K562 (cell line): ENCODE data around the gene SLC25A10. TPM values are rescaled to one million over a fixed set of nuclear protein-coding genes. Genes with fewer than 3 reads are reported as not detected.

Experiments used
- ATAC-seq: fragments of 200-7000 bp; cut with Tn5 transposase; 3 replicates; pipeline ENCODE4 v1.9.1; 2020; ENCODE audit warnings: moderate library complexity
- BruUV-seq: library from RNA; stranded (reverse); fragments of 400-500 nt; replicated peaks from 2 replicates; lab custom pipeline; 2021; lab: Mats Ljungman, UMichigan
- CTCF ChIA-PET: fragments of 300-600 bp; formaldehyde crosslinking; extraction: SDS; loops from one replicate; lab custom pipeline; 2021; ENCODE audit warnings: low intra/inter-chr PET ratio; lab: Yijun Ruan, JAX
- POLR2A ChIA-PET: fragments of 300-600, 350-650 bp; sonication (Branson Sonifier 250); formaldehyde crosslinking; extraction: SDS; loops from one replicate; lab custom pipeline; 2021; ENCODE audit warnings: antibody characterized with exemption, inconsistent platforms; lab: Yijun Ruan, JAX
- DNase-seq, 4 experiments: peaks; one replicate each; pipeline versions ENCODE4 v3.0.0 to v3.0.0-alpha.2; 2011 to 2018; ENCODE audit warnings: low spot score in 3 of 4, mixed read lengths in 3 of 4; ENCODE audit errors: extremely low read depth in 1 of 4
- FAIRE-seq: peaks from 2 replicates; lab custom pipeline; 2011; peaks lifted over from hg19 to GRCh38; lab: Jason Lieb, UNC
- H2AFZ ChIP-seq: 2 replicates; pipeline ENCODE4 v1.6.0; 2011; ENCODE audit warnings: low read depth, low read length, control low read depth, inconsistent platforms
- H3K27ac ChIP-seq: fragments of 200-600 bp; 3 replicates; pipeline ENCODE4 v1.8.0; 2011; ENCODE audit warnings: low read depth, mild to moderate bottlenecking, control low read depth, inconsistent platforms, low read length, moderate library complexity, mixed read lengths; ENCODE audit errors: extremely low read depth
- H3K27me3 ChIP-seq, 2 experiments: fragments of 300-600 bp in 1 of 2; 2 replicates in 1 of 2; 3 replicates in 1 of 2; pipeline versions ENCODE4 v1.6.0 to v1.8.0; 2011; ENCODE audit warnings: inconsistent platforms in 2 of 2, low read length in 2 of 2, mild to moderate bottlenecking in 1 of 2, mixed read lengths in 1 of 2, moderate library complexity in 1 of 2; ENCODE audit not compliant: control insufficient read depth in 2 of 2, insufficient read depth in 2 of 2
- H3K36me3 ChIP-seq: fragments of 300-600 bp; 3 replicates; pipeline ENCODE4 v1.8.0; 2011; ENCODE audit warnings: mild to moderate bottlenecking, low read length, inconsistent platforms; ENCODE audit not compliant: control insufficient read depth, insufficient read depth
- H3K4me1 ChIP-seq, 2 experiments: fragments of 200-600 bp in 1 of 2; replicated peaks in 1 of 2; 2 replicates in 1 of 2; 3 replicates in 1 of 2; pipeline versions ENCODE4 v1.5.1 to v1.8.0; 2011; ENCODE audit warnings: inconsistent platforms in 2 of 2, low read length in 2 of 2, mild to moderate bottlenecking in 1 of 2, mixed read lengths in 1 of 2, moderate library complexity in 1 of 2; ENCODE audit not compliant: control insufficient read depth in 2 of 2, insufficient read depth in 2 of 2
- H3K4me2 ChIP-seq: 2 replicates; pipeline ENCODE4 v1.6.1; 2011; ENCODE audit warnings: low read length, control low read depth, inconsistent platforms, mixed read lengths; ENCODE audit not compliant: insufficient read depth
- H3K4me3 ChIP-seq: fragments of 200-600 bp; sonication (generic), shearing (Covaris generic); 2 replicates; pipeline ENCODE4 v1.5.1; 2016; ENCODE audit warnings: control low read depth, inconsistent platforms
- H3K79me2 ChIP-seq: fragments of 200-600 bp; 3 replicates; pipeline ENCODE4 v1.8.0; 2011; ENCODE audit warnings: low read length, inconsistent platforms; ENCODE audit not compliant: control insufficient read depth, insufficient read depth
- H3K9ac ChIP-seq, 2 experiments: 2 replicates each; pipeline versions ENCODE4 v1.6.0 to v1.6.1; 2011; ENCODE audit warnings: low read depth in 2 of 2, low read length in 2 of 2, control low read depth in 1 of 2, inconsistent platforms in 1 of 2, mild to moderate bottlenecking in 1 of 2, mixed read lengths in 1 of 2; ENCODE audit not compliant: insufficient read depth in 1 of 2
- H3K9me1 ChIP-seq: one replicate; pipeline ENCODE4 v1.6.0; 2011; ENCODE audit warnings: inconsistent platforms, mild to moderate bottlenecking, low read length, moderate library complexity; ENCODE audit not compliant: control insufficient read depth, insufficient read depth
- H3K9me3 ChIP-seq: replicated peaks from 2 replicates; pipeline ENCODE4 v1.5.1; 2011; ENCODE audit warnings: low read depth, low read length, inconsistent platforms; ENCODE audit not compliant: control insufficient read depth, insufficient read depth
- H4K20me1 ChIP-seq: replicated peaks from 2 replicates; pipeline ENCODE4 v1.6.1; 2011; ENCODE audit warnings: low read length, inconsistent platforms, mixed read lengths; ENCODE audit not compliant: control insufficient read depth, insufficient read depth
- BRCA1 ChIP-seq, 2 experiments: fragments of 450-650 bp in 1 of 2; sonication (generic) in 1 of 2; formaldehyde crosslinking in 1 of 2; IDR thresholded peaks; 2 replicates each; pipeline versions ENCODE4 v1.5.0 to v1.6.1; 2017 to 2020; ENCODE audit warnings: mild to moderate bottlenecking in 1 of 2, missing genetic modification reagents in 1 of 2
- GABPB2 ChIP-seq: fragments of 250-450 bp; sonication (Bioruptor Pico); conservative IDR thresholded peaks from 2 replicates; pipeline ENCODE4 v1.5.1; 2021; ENCODE audit warnings: mild to moderate bottlenecking
- POLR2G ChIP-seq: fragments of 200-400 bp; formaldehyde crosslinking; IDR thresholded peaks from 2 replicates; pipeline ENCODE4 v1.6.1; 2017; ENCODE audit warnings: low read depth, mild to moderate bottlenecking, antibody characterized with exemption, low read length, moderate library complexity
- RBFOX2 ChIP-seq: fragments of 200-400 bp; formaldehyde crosslinking; IDR thresholded peaks from 2 replicates; pipeline ENCODE4 v1.6.1; 2017; ENCODE audit warnings: low read depth, mild to moderate bottlenecking, low read length, moderate library complexity
- SREBF2 ChIP-seq: sonication (generic); formaldehyde crosslinking; IDR thresholded peaks from 2 replicates; pipeline ENCODE4 v1.4.0; 2020; ENCODE audit warnings: mild to moderate bottlenecking, missing genetic modification reagents
- WGBS: fragments of 100-300 bp; shearing (Covaris generic); methylation state at CpG from one replicate; pipeline ENCODE4 v1.1.6; 2016; ENCODE audit warnings: low coverage, mixed read lengths; ENCODE audit not compliant: insufficient coverage; ENCODE audit errors: missing lambda C conversion rate; 5-methylcytosine and 5-hydroxymethylcytosine counted together
- in situ Hi-C: fragments of 300-500 bp; cut with MboI; formaldehyde crosslinking; loops from 4 replicates; pipeline ENCODE4 v1.15.0; 2018; ENCODE audit warnings: inconsistent platforms, mixed read lengths
- intact Hi-C: fragments of 100-400 bp; cut with micrococcal nuclease; formaldehyde crosslinking; loops from 2 replicates; pipeline ENCODE4 v1.14.2; 2022
- polyA plus RNA-seq, 8 experiments: library from polyadenylated mRNA; depleted of rRNA in 4 of 8; stranded (reverse) in 5 of 8; unstranded in 3 of 8; fragments of >200 nt; fragmentation: Nextera tagmentation in 2 of 8; fragmentation: Illumina TruSeq in 1 of 8; extraction: Ambion mirVana in 2 of 8; extraction: Trizol in 1 of 8; gene quantifications; 2 replicates each; pipeline versions ENCODE4 v1.2.1 to v1.2.3, GENCODE V29; 2011 to 2014; ENCODE audit warnings: inconsistent platforms in 1 of 8, missing spikeins in 1 of 8
- total RNA-seq, 7 experiments: library from RNA; depleted of rRNA in 6 of 7; stranded (reverse); fragments of >200 nt in 6 of 7; fragmentation: Illumina TruSeq in 2 of 7; extraction: Trizol in 2 of 7; gene quantifications; 2 replicates each; pipeline versions ENCODE4 v1.2.1 to v1.2.3, GENCODE V29; 2011 to 2021; ENCODE audit warnings: low replicate concordance in 1 of 7
- TF ChIP-seq, protein P1 (sequence below): fragments of 250-450 bp; sonication (Bioruptor Pico); IDR thresholded peaks from 2 replicates; pipeline ENCODE4 v1.8.0; 2021; ENCODE audit warnings: borderline replicate concordance, mild to moderate bottlenecking, moderate library complexity; ENCODE audit not compliant: poor library complexity, severe bottlenecking
- TF ChIP-seq, protein P2 (sequence below): fragments of 450-650 bp; formaldehyde crosslinking; IDR thresholded peaks from 2 replicates; pipeline ENCODE4 v1.4.0; 2020; ENCODE audit warnings: mild to moderate bottlenecking, moderate library complexity
- TF ChIP-seq, protein P3 (sequence below): sonication (generic); formaldehyde crosslinking; IDR thresholded peaks from 2 replicates; pipeline ENCODE4 v1.8.1; 2023; ENCODE audit warnings: mild to moderate bottlenecking, missing genetic modification reagents

The SLC25A10 gene
- total and polyA plus RNA-seq, 9 of the 15 experiments (the other 6 are each of a cell fraction or from before 2014, with no cell fraction given): 0.10 to 85.6 (median 34.3) TPM

DNA sequence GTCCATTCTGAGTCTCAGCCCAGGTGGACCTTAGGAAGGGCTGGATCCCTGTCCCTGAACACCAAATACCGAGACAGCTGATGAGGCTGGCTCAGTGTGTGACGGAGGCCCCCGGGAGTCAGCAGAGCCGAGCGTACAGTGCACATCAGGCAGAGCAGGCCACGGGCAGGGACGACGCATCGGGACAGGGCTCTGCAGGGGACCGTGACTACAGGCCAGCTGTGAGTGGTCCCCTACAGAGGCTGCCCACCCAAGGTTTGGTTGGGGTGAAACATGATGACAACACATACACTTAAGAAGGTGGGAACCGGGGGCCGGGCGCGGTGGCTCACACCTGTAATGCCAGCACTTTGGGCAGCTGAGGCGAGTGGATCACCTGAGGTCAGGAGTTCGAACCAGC, 39.1 kb upstream of the SLC25A10 start:
- Histone ChIP-seq H3K4me1 (peaks cover 6 to 55% of the 10 kb centered on the region in 2 experiments; a peak in 4 of 5 replicates), H3K9ac (peak overlapping the region in 1 of 2 experiments; percentile 71; a peak in 1 of 4 replicates), H3K36me3 (peaks cover 70% of the 10 kb centered on the region), H4K20me1 (no peaks in the 10 kb centered on the region), H3K9me1 (no peaks in the 10 kb centered on the region), H3K79me2 (peaks cover 24% of the 10 kb centered on the region), H3K4me2 (no peak overlapping the region), H3K27me3 (no peaks in the 10 kb centered on the region), H3K9me3 (no peaks in the 10 kb centered on the region), H3K27ac (no peak overlapping the region), H2AFZ (no peak overlapping the region), H3K4me3 (no peak overlapping the region)
- ChIA-PET CTCF (no interaction called here), POLR2A (interaction anchor here (0.8 to 1.9 kb wide), 5 partner anchors 8 to 29 kb away, joined by 3 to 8 read pairs (median 4); partner anchors contain the start of genes ARL16 and HGS)
- 96% methylated on average over 16 of the region's 16 CpGs for WGBS
- DNase-seq (no peak), ATAC-seq (no peak), FAIRE-seq (no peak)
- no TSS peak for BruUV-seq
- in situ Hi-C loops (no loop called here), intact Hi-C loops (no loop called here)
- peak; percentile 28; the same call in 1 of the 2 replicates for TF ChIP-seq RBFOX2
- TF ChIP-seq, protein P1, sequence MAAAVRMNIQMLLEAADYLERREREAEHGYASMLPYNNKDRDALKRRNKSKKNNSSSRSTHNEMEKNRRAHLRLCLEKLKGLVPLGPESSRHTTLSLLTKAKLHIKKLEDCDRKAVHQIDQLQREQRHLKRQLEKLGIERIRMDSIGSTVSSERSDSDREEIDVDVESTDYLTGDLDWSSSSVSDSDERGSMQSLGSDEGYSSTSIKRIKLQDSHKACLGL: no peak

DNA sequence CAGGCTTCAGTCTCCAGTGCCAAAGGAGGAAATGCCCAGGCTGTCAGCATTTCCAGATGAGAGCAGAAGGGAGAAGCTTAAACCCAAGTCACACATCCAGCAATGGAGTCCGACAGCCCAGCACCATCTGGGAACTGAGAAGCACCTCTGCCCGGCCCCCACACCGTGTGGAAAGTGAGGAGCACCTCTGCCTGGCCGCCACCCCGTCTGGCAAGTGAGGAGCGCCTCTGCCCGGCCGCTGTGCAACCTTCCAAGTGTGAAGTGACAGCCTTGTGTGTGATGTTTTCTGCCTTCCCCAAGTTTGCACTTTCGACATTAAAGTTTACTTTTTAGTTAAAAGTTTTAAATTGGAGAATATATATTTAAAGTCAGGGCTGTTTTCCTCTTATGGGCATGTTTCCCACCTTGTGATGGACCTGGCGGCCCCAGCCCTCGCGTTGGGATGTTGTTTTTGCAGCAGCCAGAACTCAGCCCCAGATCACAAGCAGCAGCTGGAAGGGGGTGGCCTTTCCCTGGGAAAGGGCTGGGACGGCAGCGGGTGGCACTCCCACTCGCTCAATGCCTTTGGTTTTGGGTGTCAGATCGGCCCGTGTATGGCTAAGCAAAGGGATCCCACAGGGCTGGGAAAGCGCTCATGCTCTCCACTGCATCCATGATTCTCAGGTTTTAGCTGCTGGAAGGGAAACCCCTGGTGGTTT, 38.4 kb upstream of the SLC25A10 start:
- DNase-seq (no peak), ATAC-seq (peak; percentile 35), FAIRE-seq (no peak)
- Histone ChIP-seq H4K20me1 (no peaks in the 10 kb centered on the region), H3K4me3 (no peak overlapping the region), H3K36me3 (peaks cover 63% of the 10 kb centered on the region), H3K9me1 (no peaks in the 10 kb centered on the region), H3K27ac (no peak overlapping the region), H3K9me3 (no peaks in the 10 kb centered on the region), H3K79me2 (peaks cover 17% of the 10 kb centered on the region), H3K27me3 (no peaks in the 10 kb centered on the region), H3K9ac (no peak overlapping the region), H3K4me2 (no peak overlapping the region), H3K4me1 (peaks cover 0 to 48% of the 10 kb centered on the region in 2 experiments; a peak in 2 of 5 replicates), H2AFZ (no peak overlapping the region)
- in situ Hi-C loops: no loop called here
- intact Hi-C loops: no loop called here
- BruUV-seq: no TSS peak
- ChIA-PET CTCF (no interaction called here), POLR2A (interaction anchor here (1.4 to 2.5 kb wide), 4 partner anchors 10 to 38 kb away, joined by 3 to 8 read pairs (median 5); partner anchors contain the start of genes ARL16, HGS and SLC25A10)
- 83% methylated on average over 18 of the region's 18 CpGs for WGBS
- peak; percentile 60 for TF ChIP-seq POLR2G
- TF ChIP-seq GABPB2 (CRISPR knock-in tag): no peak
- TF ChIP-seq, protein P2, sequence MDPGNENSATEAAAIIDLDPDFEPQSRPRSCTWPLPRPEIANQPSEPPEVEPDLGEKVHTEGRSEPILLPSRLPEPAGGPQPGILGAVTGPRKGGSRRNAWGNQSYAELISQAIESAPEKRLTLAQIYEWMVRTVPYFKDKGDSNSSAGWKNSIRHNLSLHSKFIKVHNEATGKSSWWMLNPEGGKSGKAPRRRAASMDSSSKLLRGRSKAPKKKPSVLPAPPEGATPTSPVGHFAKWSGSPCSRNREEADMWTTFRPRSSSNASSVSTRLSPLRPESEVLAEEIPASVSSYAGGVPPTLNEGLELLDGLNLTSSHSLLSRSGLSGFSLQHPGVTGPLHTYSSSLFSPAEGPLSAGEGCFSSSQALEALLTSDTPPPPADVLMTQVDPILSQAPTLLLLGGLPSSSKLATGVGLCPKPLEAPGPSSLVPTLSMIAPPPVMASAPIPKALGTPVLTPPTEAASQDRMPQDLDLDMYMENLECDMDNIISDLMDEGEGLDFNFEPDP (CRISPR knock-in tag): no peak
- no peak for TF ChIP-seq BRCA1 (IDR thresholded peaks at IDR 0.05)
- TF ChIP-seq BRCA1 (CRISPR knock-in tag; IDR thresholded peaks at IDR 0.05): no peak
- TF ChIP-seq, protein P3, sequence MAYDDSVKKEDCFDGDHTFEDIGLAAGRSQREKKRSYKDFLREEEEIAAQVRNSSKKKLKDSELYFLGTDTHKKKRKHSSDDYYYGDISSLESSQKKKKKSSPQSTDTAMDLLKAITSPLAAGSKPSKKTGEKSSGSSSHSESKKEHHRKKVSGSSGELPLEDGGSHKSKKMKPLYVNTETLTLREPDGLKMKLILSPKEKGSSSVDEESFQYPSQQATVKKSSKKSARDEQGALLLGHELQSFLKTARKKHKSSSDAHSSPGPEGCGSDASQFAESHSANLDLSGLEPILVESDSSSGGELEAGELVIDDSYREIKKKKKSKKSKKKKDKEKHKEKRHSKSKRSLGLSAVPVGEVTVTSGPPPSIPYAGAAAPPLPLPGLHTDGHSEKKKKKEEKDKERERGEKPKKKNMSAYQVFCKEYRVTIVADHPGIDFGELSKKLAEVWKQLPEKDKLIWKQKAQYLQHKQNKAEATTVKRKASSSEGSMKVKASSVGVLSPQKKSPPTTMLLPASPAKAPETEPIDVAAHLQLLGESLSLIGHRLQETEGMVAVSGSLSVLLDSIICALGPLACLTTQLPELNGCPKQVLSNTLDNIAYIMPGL (CRISPR knock-in tag): no peak
- TF ChIP-seq SREBF2 (CRISPR knock-in tag): no peak
